DLD1 (cell line): ENCODE measurements around the gene KLC1.
"Not testable (repeated sequence)": the region's sequence is repeated elsewhere in the genome, so short reads cannot be mapped to it uniquely, and the experiment has no call there.

Experiments
- in situ Hi-C: cut with HindIII; loops from 2 replicates; pipeline ENCODE4 v1.10.0; 2017; ENCODE audit warnings: low sequenced_read_pairs

Gene KLC1

DNA sequence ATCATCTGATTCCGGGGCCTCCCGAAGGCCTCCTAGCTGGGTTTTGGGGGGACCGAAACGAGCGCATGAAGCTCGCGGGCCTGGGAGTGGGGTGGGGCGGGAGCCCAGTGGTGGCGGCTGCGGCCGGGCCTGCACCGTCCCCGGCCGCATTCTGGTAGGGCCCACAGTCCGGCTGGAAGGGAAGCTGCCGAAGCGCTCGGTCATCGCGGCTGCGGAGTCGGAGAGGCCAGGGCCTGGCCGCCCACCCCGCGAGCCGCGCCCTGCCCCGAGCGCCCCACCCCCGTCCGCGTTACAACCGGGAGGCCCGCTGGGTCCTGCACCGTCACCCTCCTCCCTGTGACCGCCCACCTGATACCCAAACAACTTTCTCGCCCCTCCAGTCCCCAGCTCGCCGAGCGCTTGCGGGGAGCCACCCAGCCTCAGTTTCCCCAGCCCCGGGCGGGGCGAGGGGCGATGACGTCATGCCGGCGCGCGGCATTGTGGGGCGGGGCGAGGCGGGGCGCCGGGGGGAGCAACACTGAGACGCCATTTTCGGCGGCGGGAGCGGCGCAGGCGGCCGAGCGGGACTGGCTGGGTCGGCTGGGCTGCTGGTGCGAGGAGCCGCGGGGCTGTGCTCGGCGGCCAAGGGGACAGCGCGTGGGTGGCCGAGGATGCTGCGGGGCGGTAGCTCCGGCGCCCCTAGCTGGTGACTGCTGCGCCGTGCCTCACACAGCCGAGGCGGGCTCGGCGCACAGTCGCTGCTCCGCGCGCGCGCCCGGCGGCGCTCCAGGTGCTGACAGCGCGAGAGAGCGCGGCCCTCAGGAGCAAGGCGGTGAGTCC is at the start of gene KLC1:
KLC1 (plus strand) TSS at position 528 of the 819 bp plus-strand sequence. CDS start 25,354 bp downstream, outside the sequence.
- in situ Hi-C loops: no loop called here

DNA sequence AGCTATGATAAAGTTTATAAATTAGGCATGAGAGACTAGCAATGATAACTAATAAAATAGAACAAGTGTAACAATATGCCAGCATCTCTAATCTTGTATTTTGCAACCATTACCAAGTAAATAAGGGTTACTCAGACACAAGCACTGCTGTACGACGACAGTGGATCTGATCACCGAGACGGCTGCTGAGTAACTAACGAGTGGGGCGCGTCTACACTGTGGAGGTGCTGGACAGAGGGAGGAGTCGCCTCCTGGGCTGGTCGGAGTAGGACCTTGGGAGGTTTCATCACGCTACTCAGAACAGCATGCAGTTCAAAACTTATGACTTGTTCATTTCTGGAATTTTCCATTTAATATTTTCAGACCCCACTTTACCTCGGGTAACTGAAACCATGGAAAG is 47.8 kb upstream of the KLC1 start:
- in situ Hi-C loops: no loop called here

DNA sequence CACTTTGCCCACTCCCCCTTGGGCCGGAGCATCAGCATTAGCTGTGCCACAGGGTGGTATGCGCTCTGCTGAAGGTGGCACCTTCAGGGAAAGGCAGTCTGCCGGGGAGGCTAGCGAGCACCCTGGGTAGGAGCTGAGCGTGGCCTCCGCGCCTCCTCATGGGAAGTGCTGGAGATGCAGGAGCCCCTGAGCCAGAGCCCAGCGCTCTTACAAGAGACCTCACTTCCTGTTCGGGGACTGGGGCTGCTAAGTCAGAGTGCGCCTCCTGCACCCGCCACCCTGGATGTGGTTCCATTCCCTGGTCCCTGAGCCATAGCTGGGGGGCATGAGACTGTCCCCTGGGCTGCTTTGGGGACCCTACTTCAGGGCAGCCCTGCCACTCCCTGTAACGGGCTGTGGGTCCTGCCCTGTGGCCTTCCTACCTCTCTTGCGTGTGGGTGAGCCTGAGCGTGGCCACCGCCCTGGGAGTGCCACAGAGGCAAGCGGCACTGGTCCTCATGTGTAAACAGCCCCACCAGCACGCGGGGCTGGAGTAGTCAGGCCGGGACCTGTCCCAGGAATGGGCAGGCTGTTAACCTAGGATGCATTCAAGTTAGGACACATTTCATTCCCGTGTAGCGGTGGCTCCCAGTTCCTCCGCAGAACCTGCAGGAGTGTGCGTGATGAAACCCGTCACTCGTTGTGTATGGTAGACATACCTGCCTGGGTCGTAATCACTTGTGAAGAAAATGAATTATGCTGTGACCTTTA is 46.9 kb upstream of the KLC1 start:
- in situ Hi-C loops: no loop called here

DNA sequence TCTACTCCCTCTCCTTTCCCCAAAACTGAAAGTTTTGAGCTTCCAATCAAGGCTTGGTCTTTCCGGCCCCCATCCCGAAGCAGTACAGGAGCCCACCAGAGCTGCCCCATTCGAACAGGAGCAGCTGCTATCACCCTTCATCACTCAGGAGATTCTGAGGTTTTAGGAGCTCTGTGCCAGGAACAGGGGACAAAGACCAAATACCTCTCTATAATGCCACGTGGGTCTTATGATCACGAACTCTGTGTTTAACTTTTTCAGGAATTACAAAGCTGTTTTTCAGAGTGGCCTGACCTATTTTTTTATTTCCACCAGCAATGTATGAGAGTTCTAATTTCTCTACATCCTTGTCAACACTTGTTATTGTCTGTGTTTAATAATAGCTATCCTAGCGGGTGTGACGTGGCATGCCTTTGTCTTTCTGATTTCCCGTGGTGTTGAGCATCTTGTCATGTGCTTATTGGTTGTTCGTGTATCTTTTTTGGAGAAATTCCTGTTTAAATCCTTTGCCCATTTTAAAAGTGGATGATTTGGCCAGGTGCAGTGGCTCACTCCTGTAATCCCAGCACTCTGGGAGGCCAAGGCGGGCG is 44.6 kb upstream of the KLC1 start:
- in situ Hi-C loops: no loop called here

DNA sequence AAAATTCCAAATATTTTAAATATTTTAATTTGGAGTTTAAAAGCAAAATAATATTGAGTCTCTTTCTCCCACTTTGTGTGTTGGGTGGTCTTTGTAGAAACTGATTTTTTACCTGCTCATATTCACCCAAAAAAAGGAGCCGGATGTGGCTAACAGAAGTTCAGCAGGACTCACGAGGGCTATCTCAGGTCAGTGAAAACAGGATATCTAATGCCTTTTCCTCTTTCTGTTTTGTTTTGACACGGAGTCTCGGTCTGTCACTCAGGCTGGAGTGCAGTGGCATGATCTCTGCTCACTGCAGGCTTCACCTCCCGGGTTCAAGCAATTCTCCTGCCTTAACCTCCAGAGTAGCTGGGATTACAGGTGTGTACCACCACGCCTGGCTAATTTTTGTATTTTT is 35.4 kb upstream of the KLC1 start:
- in situ Hi-C loops: no loop called here

DNA sequence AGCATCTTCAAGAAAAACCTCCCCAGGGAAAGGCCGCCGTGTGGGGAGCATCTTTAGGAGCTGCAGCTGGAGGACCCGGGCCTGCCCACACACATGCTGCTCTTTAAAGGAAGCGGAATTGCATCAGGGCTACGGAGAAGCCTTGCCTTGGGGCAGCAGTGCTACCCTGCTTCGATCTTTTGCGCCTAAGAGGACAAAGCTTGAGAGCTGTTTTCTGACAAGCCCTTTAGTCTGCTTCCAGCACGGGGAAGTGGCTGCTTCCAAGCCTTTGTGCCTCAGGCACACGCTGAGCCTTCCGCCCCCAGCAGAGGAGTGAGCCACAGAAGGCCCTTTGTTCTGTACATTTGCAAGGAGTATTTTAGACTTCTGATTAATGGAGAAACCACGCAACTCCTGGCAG is 34.7 kb upstream of the KLC1 start:
- in situ Hi-C loops: no loop called here

DNA sequence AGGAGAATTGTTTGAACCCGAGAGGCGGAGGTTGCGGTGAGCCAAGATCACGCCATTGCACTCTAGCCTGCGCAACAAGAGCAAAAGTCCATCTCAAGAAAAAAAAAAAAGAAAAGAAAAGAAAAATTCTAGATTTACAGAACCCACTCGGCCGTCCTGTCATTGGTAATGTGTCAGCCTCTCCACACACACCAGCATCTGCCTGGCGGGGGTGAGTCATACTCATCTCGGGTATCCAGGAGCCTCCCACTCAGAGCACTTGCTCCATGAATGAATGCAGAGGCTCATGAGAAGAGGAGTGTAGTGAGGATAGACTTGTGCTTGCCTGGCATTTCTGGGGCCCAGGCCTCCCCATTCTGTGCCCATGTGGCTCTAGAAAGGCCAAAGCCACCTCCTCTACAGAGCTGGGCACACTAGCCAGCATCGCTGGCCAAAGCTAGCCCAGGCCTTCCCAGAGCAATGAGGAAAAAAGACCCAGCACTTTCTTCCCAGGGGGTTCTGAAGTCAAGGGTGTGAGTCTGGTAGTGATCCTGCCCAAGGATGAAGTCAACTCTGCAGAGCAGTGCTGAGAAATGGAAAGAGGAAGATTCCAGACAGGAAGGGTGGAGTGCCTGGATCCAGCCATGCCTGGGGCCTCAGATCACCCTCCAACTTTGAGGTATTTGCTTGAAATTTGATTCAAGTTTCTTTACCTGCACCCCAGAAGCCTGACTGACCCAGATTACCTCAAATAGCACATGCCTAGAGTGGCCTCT is 31.2 kb upstream of the KLC1 start:
- in situ Hi-C loops: no loop called here

DNA sequence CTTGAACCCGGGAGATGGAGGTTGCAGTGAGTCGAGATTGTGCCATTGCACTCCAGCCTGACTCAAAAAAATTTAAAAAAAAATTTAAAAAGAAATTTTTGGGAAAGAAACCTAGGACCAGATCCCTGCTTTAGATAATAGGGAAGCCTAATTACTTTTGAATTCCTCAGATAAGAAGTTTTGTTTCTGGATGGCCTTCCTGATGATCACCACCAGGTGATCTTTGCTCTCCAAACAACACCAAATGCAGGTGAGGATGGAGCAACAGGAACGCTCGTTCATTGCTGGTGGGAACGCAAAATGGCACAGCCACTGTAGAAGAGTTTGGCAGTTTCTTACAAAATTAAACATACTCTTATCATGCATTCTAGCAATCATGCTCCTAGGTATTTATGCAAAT is 28.5 kb upstream of the KLC1 start:
- in situ Hi-C loops: no loop called here

DNA sequence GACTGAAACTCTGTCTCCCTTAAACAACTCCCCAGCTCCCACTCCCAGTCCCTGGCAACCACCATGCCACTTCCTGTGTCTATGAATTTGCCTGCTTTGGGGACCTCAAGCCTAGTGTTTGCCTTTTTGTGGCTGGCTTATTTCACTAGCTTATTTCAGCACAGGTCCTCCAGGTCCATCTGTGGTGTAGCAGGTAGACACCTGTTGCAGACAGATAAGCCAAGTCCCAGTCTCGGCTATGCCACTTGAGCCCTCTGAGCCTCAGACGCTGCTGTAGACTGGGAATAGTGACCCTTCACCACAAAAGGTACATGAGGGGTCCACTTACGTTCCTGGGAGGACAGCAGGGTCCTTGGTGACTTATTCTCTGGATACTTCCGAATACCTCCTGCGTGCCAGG is 24.4 kb upstream of the KLC1 start:
- in situ Hi-C loops: no loop called here

DNA sequence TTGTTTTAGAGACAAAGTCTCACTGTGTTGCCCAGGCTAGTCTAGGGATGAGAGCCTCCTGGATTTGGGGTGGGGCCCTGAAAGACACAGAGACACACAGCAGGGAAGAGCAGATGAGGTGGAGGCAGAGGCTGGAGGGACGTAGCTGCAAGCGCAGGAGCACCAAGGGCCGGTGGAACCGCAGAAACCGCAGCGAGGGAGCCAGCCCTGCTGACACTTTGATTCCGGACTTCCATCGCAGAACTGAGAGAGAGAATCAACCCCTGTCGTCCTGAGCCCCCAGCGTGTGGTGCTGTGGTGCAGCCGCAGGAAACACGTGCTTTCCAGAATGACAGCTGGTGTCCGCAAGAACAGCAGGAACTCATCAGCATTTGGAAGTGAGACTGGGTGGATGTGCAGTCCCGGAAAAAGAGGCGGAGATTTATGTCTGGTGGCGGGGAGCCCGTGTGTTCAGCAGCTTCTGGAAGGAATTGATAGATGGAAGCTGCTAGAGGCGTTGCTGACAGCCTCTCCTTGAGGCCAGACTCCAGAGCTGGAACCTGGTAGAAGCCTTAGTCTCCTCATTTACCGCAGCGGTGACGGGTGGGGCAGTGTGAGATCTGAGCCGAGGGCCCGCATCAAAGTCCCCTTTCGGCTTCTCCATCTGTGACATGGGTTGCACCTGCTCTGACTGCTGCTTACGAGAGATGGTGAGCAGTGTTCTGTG is 21.9 kb upstream of the KLC1 start:
- in situ Hi-C loops: no loop called here

DNA sequence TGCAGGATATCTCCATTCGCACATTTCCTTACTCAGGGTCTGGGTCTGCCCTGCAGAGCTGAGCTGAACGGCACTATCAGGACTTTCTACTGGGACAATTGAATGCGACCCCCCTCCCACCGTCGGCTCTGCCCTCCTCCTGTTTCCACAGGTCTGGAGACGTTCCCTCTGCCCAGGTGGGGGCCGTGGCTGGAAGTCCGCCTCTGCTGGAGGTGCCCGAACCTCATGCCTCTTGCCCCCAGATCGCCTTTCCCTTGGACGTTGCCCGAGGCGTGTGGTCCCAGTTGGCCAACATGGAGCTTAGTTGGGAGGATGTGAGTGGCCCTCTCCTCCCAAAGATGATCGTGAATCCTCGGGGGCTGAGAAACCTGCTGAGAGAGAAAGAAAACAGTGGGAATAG is 21.2 kb upstream of the KLC1 start:
- in situ Hi-C loops: no loop called here

DNA sequence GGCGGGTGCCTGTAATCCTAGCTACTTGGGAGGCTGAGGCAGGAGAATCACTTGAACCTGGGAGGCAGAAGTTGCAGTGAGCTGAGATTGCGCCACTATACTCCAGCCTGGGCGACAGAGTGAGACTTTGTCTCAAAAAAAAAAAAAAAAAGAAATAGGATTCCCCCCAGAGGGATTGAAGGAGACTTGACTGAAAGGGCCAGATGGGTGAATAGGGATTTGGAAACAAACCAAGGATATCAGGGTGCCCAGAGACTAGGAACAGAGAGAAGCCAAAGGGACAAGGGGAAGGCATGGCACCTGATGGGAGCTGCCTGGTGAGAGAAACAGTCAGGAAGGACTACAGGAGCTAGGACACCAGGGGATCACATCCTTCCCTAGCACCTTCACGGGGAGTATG is 19.9 kb upstream of the KLC1 start:
- in situ Hi-C loops: not testable (repeated sequence)

DNA sequence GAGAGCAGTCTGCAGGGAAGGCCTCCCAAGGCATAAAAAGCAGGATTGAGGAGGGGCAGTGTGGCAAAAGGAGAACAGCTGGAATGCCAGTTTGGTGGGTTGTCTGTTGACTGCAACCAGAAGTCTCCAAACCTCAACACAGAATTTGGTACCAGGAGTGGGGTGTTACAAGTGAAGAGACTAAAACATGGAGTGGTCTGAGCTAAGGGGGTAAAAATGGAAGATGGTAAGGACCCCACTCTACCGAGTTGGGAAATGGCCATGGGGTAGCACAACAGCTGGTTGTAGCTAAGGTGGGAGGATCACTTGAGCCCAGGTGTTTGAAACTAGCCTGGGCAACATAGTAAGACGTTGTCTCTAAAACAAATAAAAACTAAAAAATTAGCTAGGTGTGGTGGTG is 17.8 kb upstream of the KLC1 start:
- in situ Hi-C loops: no loop called here

DNA sequence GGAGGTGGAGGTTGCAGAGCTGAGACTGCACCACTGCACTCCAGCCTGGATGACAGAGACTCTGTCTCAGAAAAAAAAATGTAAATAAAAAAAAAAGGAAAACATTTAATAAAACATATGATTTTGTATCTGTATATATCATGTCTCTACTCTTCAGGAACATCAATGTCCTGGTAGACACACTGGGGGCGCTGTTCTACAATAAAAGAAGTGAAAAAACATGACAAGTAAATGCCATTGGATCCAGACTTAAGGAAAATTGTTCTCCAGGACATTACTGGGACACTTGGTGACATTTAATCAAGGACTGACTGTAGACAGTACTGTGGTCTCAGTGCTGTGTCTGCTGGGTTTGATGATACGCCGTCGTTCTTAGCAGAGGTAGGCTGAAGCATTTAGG is 15.5 kb upstream of the KLC1 start:
- in situ Hi-C loops: no loop called here

DNA sequence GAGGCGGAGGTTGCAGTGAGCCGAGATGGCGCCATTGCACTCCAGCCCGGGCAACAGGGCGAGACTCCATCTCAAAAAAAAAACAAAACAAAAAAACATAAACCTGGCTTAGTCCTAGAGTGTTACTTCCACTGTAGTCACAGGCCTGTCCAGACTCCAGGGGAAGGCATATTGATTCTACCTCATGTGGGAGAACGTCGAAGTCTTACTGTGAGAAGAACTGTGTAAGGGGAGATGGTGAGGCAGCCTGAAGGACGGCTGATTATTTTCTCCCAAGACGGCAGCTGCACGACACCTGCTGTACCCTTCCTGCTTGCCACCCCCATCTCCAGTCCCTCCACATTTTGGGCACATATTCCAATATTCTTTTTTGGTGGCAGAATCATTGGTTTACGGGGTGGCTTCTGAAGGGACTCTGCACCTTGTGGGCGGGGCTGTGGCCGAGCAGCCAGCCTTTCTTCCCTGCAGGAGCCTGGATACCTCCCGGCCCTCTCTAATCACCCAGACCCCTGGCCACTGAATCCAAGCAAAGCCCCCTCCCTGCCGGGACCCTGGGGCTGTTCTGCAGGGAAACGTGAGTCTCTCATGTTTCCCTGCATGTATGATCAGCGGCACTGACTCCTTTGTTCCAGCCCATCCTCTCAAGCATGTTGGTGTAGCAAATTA is 12.2 kb upstream of the KLC1 start:
- in situ Hi-C loops: no loop called here

DNA sequence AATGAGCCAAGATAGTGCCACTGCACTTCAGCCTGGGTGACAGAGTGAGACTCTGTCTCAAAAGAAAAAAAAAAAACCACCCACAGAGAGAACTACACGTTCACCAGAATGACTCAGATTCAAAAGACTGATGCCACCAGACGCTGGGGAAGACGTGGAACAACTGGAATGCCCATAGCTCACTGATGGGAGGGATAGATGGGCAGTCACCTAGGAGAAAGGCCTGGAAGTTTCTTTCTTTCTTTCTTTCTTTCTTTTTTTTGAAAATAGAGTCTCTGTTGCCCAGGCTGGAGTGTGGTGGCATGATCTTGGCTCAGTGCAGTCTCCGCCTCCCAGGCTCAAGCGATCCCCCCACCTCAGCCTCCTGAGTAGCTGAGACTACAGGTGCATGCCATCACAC is 10.0 kb upstream of the KLC1 start:
- in situ Hi-C loops: no loop called here

DNA sequence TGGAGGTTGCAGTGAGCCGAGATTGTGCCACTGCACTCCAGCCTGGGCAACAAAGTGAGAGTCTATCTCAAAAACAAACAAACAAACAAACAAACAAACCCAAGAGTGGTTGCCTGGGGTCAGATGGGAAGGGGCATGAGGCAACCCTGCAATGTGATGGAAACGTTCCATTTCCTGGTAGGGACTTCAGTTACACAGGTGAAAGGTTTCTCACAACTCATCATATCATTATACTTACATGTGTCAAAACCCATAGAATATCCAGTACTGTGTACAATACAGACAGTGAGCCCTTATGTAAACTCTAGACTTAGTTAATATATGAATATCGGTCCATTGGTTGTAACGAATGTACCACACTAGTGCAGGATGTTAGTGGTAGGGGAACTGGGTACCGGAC is 7.2 kb upstream of the KLC1 start:
- in situ Hi-C loops: no loop called here

DNA sequence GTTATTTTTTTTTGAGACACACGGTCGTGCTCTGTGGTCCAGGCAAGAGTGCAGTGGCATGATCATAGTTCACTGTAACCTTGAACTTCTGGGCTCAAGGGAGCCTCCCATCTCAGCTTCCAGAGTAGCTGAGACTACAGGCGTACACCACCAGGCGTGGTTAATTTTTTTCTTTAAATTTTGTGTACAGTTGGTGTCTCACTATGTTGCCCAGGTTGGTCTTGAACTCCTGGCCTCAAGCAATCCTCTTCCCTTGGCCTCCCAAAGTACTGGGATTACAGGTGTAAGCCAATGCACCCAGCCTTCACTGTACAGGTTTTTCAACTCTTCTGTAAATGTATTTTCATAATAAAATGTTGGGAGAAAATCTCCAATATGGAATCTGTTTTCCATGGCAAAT is 5.7 kb upstream of the KLC1 start:
- in situ Hi-C loops: no loop called here

DNA sequence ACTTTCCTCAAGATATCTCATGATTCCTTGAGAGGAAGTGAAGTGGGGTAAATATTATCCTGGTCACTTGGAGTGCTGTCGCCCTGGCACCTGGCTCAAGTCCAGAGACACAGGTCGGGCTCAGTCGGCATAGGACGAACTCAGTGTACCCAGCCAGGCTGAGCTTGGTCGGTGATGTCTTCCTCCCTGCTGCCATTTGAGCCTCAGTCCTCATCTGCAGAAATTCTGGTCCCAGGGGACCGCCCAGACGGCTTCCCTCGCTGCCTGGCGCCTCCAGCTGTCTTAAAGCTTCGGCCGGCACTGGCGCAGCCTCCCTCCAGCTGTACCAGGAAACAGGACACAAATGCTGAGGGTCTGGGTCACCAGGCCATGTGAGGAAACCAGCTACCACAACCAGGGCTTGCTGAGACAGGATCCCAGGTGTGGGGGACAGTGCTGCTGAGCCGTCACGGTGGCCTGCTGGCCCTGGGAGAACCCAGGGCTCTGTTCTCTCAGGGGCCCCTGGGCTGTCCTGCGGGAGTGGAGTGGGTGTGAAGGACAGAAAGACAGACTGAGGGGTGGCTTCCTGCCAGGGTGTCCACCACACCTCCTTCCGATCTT is 5.0 kb upstream of the KLC1 start:
- in situ Hi-C loops: no loop called here

DNA sequence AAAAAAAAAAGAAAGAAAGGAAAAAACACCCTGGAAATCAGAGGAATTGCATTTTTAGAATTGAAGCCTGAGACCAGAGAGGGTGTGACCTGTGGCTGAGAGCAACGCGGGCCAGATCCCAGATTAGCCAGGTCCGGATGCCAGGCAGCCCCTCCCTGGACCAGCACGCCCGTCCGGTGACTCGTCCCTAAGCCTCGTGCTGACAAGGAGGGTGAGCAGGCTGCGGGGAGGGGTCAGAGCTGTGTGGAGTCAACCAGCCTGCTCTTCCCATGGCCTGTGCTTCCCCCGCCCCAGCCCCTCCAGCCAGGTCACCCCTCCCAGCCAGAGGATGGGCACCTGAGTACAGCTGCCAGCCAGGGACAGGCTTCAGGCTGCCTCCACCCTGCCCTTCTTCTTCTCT is 4.2 kb upstream of the KLC1 start:
- in situ Hi-C loops: no loop called here
